Suprapubic skin (tissue), 4 donors: ENCODE data around the gene MYH11.

Source experiments
- CTCF ChIP-seq, 2 donors: fragments of 200-600 bp in 1 of 2; fragments of 450-650 bp in 1 of 2; sonication (generic) in 1 of 2; IDR thresholded peaks; one replicate each; pipeline ENCODE4 v1.5.1; 2016 to 2019; ENCODE audit warnings: antibody characterized with exemption in 2 of 2, mild to moderate bottlenecking in 1 of 2, moderate library complexity in 1 of 2
- EP300 ChIP-seq: sonication (generic); formaldehyde crosslinking; IDR thresholded peaks from one replicate; pipeline ENCODE4 v1.6.1; 2017; ENCODE audit warnings: antibody characterized with exemption
- POLR2A ChIP-seq, 2 donors: fragments of 450-650 bp; IDR thresholded peaks; one replicate each; pipeline ENCODE4 v1.6.1; 2017; ENCODE audit warnings: antibody characterized with exemption in 2 of 2, mild to moderate bottlenecking in 2 of 2, moderate library complexity in 2 of 2
- POLR2AphosphoS5 ChIP-seq, 3 donors: sonication (generic); formaldehyde crosslinking; IDR thresholded peaks; one replicate each; pipeline ENCODE4 v1.6.1; 2017; ENCODE audit warnings: antibody characterized with exemption in 3 of 3

GRCh38 chr16:15900901-15901500, 44.2 kb upstream of the MYH11 start:
- no peak for TF ChIP-seq CTCF (IDR thresholded peaks at IDR 0.05)
- no peak for TF ChIP-seq POLR2A (IDR thresholded peaks at IDR 0.05)
- no peak for TF ChIP-seq POLR2AphosphoS5 (IDR thresholded peaks at IDR 0.05)
- TF ChIP-seq EP300, result no peak
